Transverse colon (tissue), 3 donors: ENCODE data around the gene EPB41L4B.

Experiments used
- CTCF ChIP-seq, 5 experiments: fragments of 200-600 bp in 3 of 5; fragments of 450-650 bp in 2 of 5; sonication (generic) in 3 of 5; IDR thresholded peaks; 1 replicate in 2 of 5; 2 replicates in 3 of 5; pipeline ENCODE4 v1.5.1; 2016 to 2017; ENCODE audit warnings: antibody characterized with exemption in 5 of 5, inconsistent platforms in 3 of 5, mild to moderate bottlenecking in 2 of 5, moderate library complexity in 1 of 5
- EP300 ChIP-seq: sonication (generic); formaldehyde crosslinking; IDR thresholded peaks from one replicate; pipeline ENCODE4 v1.6.1; 2017; ENCODE audit warnings: antibody characterized with exemption, low read depth
- POLR2A ChIP-seq: fragments of 450-650 bp; IDR thresholded peaks from one replicate; pipeline ENCODE4 v1.6.1; 2016; ENCODE audit warnings: antibody characterized with exemption, mild to moderate bottlenecking, moderate library complexity

GRCh38 chr9:109264877-109265587 is 55.8 kb downstream of the EPB41L4B start:
- TF ChIP-seq POLR2A, result no peak
- TF ChIP-seq CTCF (IDR thresholded peaks at IDR 0.05), result no peak
- no peak for TF ChIP-seq EP300
